HG03064 (cell line): Measurements from ENCODE around the gene ECM2.
"Not testable (repeated sequence)": the region's sequence is repeated elsewhere in the genome, so short reads cannot be mapped to it uniquely, and the experiment has no call there.

ENCODE experiments used
- ATAC-seq: cut with Tn5 transposase; IDR thresholded peaks from one replicate; pipeline ENCODE4 v1.9.1; 2021; ENCODE audit warnings: low read depth; ENCODE audit not compliant: unreplicated experiment

Gene ECM2

GRCh38 chr9:92535940-92536850 is at the start of gene ECM2:
Gene ECM2, minus strand, starts transcription at chr9:92535990. Its CDS starts 13,124 bp downstream, at chr9:92522866.
- no peak for ATAC-seq

GRCh38 chr9:92576175-92576574 is 40.4 kb upstream of the ECM2 start:
- ATAC-seq: no peak

- not testable (repeated sequence) for ATAC-seq
Measured at GRCh38 chr9:92573612-92574011, 37.8 kb upstream of the ECM2 start.

GRCh38 chr9:92571871-92572270 is 36.1 kb upstream of the ECM2 start:
- not testable (repeated sequence) for ATAC-seq

GRCh38 chr9:92564982-92565381 is 29.2 kb upstream of the ECM2 start:
- no peak for ATAC-seq

- ATAC-seq: no peak
Measured at GRCh38 chr9:92564504-92564903, 28.7 kb upstream of the ECM2 start.

- ATAC-seq: no peak
Measured at GRCh38 chr9:92563116-92564100, 27.6 kb upstream of the ECM2 start.

- no peak for ATAC-seq
Measured at GRCh38 chr9:92562461-92562967, 26.7 kb upstream of the ECM2 start.

- no peak for ATAC-seq
Measured at GRCh38 chr9:92561374-92562330, 25.9 kb upstream of the ECM2 start.

- no peak for ATAC-seq
Measured at GRCh38 chr9:92558612-92559374, 23.0 kb upstream of the ECM2 start.

GRCh38 chr9:92550765-92551164 is 15.0 kb upstream of the ECM2 start:
- ATAC-seq: no peak

- no peak for ATAC-seq
Measured at GRCh38 chr9:92547356-92547755, 11.6 kb upstream of the ECM2 start.

GRCh38 chr9:92545002-92545510 is 9.3 kb upstream of the ECM2 start:
- no peak for ATAC-seq

GRCh38 chr9:92543972-92544371 is 8.2 kb upstream of the ECM2 start:
- no peak for ATAC-seq

GRCh38 chr9:92538541-92538940 is 2.8 kb upstream of the ECM2 start:
- ATAC-seq: no peak

- no peak for ATAC-seq
Measured at GRCh38 chr9:92534674-92535073, 1.1 kb downstream of the ECM2 start.

- no peak for ATAC-seq
Measured at GRCh38 chr9:92534204-92534603, 1.6 kb downstream of the ECM2 start.

- ATAC-seq: no peak
Measured at GRCh38 chr9:92530893-92531292, 4.9 kb downstream of the ECM2 start.

- no peak for ATAC-seq
Measured at GRCh38 chr9:92529124-92529523, 6.7 kb downstream of the ECM2 start.
